TTC549 (cell line): ENCODE results near the gene CNTNAP2.

Experiments
- FAIRE-seq: peaks from 2 replicates; lab custom pipeline; 2012; peaks lifted over from hg19 to GRCh38; lab: Jason Lieb, UNC

The CNTNAP2 gene

GRCh38 chr7:147265528-147265927 lies 1148.9 kb downstream of the CNTNAP2 start:
- no peak for FAIRE-seq

DNA sequence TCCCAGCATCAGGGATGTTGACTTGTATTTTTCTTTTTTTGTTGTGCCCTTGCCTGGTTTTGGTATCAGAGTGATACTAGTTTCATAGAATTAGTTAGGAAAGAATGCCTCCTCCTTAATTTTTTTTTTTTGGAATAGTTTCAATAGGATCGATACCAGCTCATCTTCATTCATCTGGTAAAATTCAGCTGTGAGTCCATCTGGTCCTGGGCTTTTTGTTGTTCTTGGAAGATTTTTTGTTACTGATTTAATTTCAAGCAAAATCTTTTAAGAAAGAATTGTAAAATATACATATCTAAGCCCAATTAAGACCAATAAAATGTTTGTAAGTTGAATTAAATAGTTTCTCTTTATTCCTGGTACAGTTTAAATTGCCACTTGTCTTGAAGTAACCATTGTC lies 1159.5 kb downstream of the CNTNAP2 start:
- no peak for FAIRE-seq

DNA sequence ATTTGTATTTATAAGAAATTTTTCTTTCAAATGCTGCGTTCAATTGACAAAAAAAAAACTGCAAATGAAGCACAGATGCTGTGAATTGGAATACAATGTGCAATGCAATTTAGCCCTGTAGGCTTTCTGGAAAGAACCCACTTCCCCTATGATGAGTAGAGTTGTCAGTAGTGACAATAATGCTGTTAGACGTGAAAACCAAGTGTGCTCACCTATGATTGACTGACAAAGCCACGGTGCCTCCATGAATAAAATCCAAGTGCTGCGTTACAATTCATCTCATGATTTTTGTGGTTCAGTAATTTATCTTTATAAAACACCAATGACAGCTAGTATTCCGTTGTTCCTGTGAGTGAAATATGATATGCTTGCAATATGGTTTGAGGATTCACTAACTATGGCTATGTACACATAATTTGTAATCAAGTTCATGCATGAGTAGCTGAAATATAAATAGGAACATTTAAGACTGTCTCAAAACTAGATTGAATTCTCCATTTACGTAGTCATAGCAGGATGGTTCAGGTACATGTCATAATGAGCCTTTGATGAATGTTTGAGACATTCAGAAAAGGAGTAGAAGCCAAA lies 1160.3 kb downstream of the CNTNAP2 start:
- no peak for FAIRE-seq

GRCh38 chr7:147279514-147279913 lies 1162.9 kb downstream of the CNTNAP2 start:
- FAIRE-seq, result no peak

- FAIRE-seq, result no peak
Observed at GRCh38 chr7:147279964-147280374, 1163.4 kb downstream of the CNTNAP2 start.

GRCh38 chr7:147282204-147282603 lies 1165.6 kb downstream of the CNTNAP2 start:
- FAIRE-seq, result no peak

DNA sequence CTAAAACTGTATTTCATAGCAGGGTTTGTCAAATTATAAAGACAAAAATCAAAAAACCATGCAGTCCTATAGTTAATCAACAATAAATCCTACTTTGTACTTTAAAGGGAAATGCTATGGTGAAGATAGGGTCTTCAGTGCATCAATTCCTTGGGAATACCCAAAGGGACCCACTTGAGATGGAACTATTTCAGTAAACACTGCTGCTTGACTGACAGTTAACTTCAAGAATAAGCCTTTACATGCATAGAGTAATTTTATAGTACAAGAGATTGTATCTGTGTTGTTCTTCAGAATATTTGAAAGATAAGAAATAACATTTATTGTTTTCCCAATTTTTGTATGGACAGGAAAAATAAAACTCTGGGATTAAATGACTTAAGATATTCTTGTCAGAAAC lies 1179.6 kb downstream of the CNTNAP2 start:
- FAIRE-seq, result no peak

DNA sequence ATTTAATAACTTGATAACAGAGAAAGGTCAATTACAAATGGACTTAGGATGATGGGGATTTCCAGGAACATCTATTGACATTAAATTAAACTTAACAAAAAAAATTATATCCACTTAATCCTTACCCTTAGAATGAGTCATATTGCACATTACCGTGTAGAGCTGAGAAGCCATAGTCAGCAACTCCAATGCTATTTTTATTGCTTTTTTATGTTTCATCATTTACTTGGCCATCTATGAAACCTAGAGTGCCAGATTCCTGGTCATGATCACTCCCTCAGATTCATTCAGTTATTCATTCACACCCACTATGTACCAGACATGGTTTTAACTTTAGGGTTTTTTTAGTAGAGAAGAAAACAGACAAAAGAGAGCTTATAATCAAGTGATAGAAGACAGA lies 1180.4 kb downstream of the CNTNAP2 start:
- FAIRE-seq, result no peak

- no peak for FAIRE-seq
Observed at GRCh38 chr7:147298611-147299043, 1182.0 kb downstream of the CNTNAP2 start.

DNA sequence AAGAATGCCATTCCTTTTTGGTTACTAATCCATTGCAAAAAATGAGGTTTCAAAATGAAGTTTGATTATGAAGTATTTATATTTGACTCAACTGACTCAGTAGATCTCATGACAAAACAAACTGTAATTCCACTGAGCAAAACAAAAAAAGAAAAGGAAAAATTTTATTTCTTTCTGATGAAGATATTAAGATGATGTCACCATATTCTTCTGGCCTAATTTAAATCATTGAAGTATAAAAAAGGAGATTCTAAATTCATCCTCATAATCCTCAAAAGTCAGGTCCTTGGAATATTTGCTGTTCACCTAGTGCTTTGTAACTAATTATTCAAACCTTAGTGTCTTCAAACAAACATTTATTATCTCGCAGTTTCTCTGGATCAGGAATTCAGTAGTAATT lies 1183.7 kb downstream of the CNTNAP2 start:
- no peak for FAIRE-seq

DNA sequence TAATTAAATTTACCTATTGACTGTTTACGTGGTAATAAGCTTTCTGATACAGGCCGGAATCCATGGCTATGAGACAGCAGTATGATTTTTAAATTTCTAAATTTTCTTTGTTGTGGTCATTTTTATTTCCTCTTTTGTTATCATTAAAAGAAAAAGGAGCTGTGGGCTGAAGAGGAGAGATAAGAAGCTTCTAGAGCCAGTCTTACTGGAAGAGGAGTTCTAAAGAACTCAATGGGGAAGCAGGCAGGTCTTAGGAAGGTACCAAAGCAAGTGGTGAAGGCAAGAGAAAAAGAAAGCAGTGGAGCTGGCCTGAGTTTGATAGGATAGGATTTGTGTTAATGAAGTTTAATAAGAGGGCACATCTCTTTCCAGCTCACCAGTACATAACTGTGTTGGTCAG lies 1187.8 kb downstream of the CNTNAP2 start:
- no peak for FAIRE-seq

- no peak for FAIRE-seq
Observed at GRCh38 chr7:147305827-147306226, 1189.2 kb downstream of the CNTNAP2 start.

GRCh38 chr7:147308539-147308938 lies 1191.9 kb downstream of the CNTNAP2 start:
- FAIRE-seq, result no peak

GRCh38 chr7:147311336-147311735 lies 1194.7 kb downstream of the CNTNAP2 start:
- no peak for FAIRE-seq

DNA sequence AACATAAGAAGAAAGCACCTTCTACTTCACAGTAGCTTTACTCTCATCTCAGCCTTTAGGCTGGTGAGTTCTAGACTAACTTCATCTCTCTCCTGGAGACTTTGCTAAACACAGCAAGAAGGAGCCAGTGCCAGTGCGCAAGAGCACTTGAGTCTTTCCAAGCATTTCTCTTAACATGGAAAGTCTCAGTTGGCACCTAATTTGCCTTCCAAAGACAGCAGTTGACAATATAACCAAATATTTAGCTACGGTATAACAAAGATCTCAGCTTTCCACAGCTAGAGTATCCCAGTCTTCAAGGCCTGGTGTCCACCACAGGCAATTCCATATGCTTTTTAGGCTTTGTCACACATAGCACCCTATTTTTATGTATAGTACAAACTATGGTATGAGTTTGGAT lies 1204.9 kb downstream of the CNTNAP2 start:
- FAIRE-seq, result no peak

GRCh38 chr7:147332988-147333387 lies 1216.4 kb downstream of the CNTNAP2 start:
- FAIRE-seq, result no peak

DNA sequence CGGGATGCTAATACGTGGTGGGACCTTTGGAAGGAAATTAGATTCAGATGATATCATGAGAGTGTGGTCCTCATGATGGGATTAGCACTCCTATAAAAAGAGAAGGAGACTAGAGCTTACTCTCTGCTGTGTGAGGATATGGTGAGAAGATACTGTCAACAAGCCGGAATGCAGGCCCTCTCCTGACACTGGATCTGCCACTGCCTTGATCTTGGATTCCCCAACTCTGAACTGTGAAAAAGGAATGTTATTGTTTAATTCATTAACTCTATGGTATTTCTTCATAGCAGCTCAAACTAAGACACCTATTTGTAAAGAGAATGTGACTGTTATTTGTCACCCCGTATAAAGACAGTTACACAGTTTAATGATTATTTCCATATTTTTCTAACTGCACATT lies 1246.5 kb downstream of the CNTNAP2 start:
- FAIRE-seq, result no peak

DNA sequence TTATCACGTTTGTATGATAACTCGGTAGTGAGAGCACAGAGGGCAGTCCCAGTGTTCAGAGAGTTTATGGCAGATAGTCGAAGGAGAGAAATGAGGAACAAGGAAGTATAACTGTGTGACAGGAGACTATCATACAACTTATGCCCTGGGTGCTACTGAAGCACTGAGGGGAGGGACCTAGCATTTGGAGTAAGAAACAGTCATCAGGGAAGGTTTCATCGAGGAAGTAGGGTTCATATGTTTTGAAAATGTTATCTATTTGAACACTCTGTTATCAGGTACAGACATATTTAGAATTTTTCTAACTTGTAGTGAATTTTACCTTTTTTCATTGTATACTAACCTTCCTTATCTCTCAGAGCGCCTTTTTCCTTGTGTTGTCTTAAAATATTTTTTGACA lies 1259.6 kb downstream of the CNTNAP2 start:
- FAIRE-seq, result no peak

GRCh38 chr7:147380926-147381325 lies 1264.3 kb downstream of the CNTNAP2 start:
- FAIRE-seq, result no peak

- FAIRE-seq, result no peak
Observed at GRCh38 chr7:147394329-147394728, 1277.7 kb downstream of the CNTNAP2 start.

DNA sequence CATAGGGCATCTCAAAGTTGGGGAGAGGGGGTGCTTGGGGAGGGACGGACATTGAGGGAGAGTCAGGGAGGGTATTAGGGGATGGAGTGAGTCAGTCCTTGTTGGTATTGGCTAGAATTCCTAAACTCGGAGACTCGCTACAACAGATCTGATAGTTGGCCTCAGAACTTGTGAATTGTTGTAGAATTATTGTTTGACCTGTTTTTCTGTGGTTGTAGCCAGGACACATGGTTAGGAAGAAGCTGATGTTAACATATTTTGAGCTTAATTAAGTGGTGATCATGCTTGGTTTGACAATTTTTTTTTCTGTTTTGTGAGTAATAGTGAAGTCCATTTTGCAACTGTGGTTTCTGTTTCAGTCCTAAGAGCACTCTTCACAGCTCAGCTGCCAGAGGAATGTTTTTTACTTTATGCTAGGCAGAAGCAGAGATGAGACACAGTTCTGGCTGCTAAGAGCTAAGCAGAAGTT lies 1283.7 kb downstream of the CNTNAP2 start:
- no peak for FAIRE-seq

- no peak for FAIRE-seq
Observed at GRCh38 chr7:147400925-147401324, 1284.3 kb downstream of the CNTNAP2 start.

GRCh38 chr7:147405621-147406020 lies 1289.0 kb downstream of the CNTNAP2 start:
- FAIRE-seq, result no peak

- FAIRE-seq, result no peak
Observed at GRCh38 chr7:147406521-147407135, 1290.0 kb downstream of the CNTNAP2 start.
